GM18519 (cell line): Measurements from ENCODE around the gene CNKSR1.

ENCODE experiments used
- ATAC-seq: cut with Tn5 transposase; IDR thresholded peaks from one replicate; pipeline ENCODE4 v1.9.1; 2021; ENCODE audit warnings: mild to moderate bottlenecking, moderate library complexity; ENCODE audit not compliant: unreplicated experiment, low FRiP score

The CNKSR1 gene

DNA sequence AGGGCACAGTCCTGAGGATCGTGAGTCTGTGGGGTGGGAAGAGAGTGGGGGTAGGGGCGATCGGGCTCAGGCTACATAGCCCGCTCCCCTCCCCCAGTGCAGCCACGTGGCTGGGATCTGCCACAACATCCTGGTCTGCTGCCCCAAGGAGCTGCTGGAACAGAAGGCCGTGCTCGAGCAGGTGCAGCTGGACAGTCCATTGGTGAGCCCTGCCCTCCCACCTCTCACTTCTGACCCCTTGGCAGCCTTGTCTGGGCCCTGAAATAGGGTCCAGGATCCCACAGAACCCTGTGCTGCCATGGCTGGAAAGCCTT lies 5.0 kb downstream of the CNKSR1 start:
- no peak for ATAC-seq

DNA sequence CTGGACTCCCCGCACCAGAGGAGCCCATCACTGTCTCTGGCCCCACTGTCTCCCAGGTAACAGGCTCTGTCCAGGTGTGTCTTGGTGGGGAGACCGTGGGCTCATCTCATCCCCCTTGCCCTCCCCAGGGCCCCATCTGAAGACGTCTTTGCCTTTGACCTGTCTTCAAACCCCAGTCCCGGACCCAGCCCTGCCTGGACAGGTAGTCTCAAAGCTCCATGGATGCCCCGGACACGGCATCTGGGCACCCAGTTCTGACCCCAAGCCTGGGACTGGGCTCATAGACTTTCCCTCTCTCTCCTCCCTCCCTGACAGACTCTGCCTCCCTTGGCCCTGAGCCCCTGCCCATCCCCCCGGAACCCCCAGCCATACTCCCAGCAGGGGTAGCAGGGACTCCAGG lies 6.8 kb downstream of the CNKSR1 start:
- ATAC-seq, result no peak

DNA sequence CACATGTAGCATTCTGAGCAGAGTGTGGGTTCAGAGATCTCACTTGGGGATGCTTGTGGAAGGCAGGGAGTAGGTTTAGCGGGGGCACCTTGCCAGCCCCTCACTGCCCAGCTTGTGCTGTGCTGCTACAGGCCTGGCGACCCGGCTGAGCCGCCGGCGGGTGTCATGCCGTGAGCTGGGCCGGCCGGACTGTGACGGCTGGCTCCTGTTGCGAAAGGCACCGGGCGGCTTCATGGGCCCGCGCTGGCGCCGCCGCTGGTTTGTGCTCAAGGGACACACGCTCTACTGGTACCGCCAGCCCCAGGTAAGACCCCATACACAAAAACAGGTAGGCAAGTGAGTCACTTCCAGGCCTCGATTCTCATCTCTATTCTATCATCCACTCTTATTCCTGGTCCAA lies 7.6 kb downstream of the CNKSR1 start:
- no peak for ATAC-seq

DNA sequence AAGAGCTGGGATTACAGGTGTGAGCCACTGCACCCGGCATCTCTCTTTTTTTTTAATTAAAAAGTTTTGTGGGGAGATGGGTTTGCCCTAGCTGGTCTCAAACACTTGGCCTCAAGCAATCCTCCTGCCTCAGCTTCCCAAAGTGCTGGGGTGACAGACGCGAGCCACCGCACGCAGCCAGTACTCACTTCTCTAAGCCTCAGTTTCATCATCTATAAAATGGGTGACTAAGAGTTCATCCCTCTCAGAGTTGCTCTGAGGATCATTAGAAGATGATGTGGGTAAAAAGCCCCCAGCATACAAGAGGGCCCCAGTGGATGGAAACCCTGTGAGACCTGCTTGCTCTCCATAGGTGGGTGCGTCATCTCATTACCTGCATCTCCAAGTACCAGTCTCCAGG lies 10.6 kb downstream of the CNKSR1 start:
- ATAC-seq, result no peak

DNA sequence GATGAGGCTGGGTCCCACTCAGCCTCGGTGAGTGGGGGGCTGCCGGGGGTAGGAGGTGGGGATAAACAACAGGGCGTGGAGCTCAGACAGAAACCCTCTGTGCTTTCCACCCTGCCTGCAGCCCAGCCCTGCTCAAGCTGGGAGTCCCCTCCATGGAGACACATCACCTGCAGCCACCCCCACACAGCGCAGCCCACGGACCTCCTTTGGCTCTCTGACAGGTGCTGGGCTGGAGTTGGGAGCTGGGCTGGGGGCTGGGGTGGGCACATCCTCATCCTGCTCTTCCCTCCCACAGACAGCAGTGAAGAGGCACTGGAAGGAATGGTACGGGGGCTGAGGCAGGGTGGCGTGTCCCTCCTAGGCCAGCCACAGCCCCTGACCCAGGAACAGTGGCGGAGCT lies 11.2 kb downstream of the CNKSR1 start:
- no peak for ATAC-seq

DNA sequence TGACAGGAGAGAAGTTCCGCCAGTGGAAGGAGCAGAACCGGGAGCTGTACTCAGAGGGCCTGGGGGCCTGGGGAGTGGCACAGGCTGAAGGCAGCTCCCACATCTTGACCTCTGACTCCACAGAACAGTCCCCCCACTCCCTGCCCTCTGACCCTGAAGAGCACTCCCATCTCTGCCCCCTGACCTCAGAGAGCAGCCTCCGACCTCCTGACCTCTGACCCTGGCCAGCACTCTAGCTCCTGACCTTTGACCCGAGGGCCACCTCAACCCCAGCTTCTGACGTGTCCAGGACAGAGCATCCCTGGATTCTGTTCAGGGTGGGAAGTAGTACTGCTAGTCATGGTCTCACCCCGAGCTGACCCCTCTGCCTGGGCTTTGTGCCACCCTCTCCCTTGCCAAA lies 12.0 kb downstream of the CNKSR1 start:
- no peak for ATAC-seq

DNA sequence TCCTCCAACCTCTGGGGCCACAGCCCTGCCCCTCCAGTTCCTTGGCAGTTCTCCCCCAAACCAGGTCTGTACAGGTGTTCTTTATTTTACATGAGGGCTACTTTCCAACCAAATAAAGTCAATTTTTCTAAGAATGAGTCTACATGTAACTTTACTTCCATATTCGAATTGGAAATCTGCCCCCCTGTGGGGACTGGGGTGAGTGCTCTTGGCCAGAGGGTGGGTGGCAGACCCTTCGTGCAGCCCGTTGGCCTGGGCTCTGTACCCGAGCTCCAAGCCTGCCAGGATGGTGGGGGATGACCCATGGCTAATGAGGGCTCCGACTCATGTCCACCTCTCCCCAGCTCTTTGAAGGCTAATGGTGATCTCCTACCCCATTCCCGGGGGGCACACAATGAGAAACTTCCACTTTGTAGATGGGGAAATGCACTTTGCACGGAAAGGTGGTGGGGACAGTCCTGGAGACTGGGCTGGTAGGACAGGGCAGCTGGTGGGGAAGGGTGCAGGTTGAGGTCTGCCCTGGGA lies 12.5 kb downstream of the CNKSR1 start:
- no peak for ATAC-seq

DNA sequence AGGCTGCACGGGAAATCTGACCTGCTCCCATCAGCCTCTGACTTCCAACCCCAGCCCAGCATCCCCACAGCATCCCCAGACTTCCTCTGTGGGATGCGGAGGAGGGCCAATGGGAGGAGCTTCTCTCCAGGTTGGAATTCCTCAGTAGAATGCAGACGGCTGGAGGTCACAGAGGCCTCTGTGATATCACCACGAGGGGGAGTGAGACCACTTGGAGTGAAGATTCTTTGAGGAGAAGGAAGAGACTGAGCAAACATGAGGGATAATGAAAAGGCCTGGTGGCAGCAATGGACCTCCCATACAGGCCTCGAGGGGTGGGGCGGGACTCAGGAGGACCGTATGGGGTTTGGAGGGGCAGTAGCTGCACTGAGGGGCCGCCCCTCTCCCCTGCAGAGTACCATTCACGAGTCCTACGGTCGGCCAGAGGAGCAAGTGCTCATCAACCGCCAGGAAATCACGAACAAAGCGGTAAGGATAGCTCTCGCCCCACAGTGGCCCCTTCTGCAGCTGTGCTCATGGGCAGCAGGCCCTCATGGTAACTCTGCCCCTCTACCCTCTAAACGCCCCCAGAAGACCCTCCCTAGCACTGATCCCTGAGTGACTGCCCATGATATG lies 13.2 kb downstream of the CNKSR1 start, which contains the start of gene CATSPER4:
TSS of gene CATSPER4 (plus strand) at position 230 of the 615 bp plus-strand sequence. CDS start at position 256, 26 bp downstream.
- no peak for ATAC-seq

DNA sequence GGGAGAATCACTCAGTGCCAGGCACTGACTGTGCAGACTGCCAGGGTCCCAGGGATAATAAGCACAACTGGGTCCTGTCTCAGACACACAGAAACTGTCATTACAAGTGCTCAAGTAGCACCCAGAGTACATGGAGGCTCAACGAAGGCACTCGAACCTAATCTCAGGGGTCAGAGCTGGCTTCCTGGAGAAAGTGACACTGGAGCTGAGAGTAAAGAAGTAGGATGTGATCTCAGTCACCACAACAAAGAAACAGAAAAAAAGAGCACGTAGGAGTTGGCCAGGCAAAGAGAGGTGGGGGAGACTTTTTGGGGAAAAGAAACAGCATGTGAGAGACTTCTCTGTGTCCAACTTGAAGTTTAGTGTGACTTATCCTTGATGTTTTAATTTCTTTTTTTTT lies 14.4 kb downstream of the CNKSR1 start:
- ATAC-seq, result no peak

DNA sequence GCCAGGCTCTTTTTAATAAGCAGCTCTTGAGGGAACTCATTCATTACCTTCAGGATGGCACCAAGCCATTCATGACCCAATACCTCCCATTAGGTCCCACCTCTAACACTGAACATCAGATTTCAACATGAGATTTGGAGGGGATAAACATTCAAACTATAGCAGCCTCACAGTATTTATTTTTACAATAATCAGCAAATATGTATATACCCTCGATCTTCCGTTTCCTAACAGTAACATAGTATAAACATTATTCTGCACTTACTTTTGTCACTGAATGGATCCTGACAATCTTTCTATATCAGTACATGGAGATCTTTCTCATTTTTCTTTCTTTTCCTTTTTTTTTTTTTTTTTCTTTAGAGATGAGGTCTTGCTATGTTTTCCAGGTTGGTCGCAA lies 18.5 kb downstream of the CNKSR1 start:
- no peak for ATAC-seq

DNA sequence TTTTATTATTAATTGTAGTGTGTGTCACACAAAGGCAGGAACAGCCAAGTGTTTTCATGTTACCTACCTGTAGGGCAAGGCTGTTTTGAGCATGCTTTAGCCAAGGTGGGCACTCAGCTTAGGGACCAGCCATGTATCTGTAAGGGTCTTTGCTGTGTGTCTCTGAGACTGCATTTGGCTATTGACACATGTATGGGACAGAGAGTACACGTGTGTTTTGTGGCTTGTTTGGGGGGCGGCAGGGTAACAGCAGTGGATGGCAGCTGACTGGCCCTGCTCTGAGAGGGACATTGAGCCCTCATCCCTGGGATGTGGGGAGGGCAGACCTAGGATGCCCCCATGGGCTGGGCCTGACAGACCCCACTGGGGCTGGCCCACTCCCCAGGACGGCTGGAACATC lies 20.0 kb downstream of the CNKSR1 start:
- no peak for ATAC-seq

DNA sequence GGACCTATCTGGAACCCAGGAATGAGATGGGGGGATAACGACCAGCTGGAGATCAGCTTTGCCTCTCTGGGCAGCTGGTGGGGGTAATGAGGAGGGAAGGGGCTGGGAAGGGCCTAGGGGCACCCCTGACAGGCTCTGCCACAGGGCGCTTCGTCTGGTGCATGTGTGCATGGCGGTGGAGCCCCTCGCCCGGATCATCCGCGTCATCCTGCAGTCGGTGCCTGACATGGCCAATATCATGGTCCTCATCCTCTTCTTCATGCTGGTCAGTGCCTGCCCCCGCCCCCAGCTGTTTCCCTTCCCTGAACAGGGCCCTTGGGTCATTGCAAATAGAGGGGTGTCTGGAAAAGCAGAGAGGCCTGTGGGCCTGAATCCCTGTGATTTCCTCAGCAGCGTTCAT lies 20.5 kb downstream of the CNKSR1 start:
- no peak for ATAC-seq

DNA sequence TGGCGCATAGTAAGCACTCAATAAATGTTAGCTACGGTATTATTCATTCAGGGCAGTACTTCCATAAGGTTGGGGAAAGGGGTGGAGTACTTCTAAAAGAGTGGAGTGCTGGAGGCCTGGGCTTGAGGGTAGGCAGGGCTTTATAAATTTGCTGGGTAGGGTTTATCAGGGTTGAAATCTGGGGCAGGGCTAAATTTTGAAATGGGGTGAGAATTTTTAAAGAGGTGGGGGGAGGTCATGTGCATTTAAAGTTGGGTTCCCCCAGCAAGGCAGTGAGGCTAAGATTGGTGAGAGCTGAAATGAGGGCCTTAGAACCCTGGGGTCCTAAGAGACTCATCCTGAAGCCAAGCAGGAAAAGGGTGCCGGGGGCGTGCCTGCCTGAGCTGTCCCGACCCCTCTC lies 23.1 kb downstream of the CNKSR1 start:
- ATAC-seq, result no peak

DNA sequence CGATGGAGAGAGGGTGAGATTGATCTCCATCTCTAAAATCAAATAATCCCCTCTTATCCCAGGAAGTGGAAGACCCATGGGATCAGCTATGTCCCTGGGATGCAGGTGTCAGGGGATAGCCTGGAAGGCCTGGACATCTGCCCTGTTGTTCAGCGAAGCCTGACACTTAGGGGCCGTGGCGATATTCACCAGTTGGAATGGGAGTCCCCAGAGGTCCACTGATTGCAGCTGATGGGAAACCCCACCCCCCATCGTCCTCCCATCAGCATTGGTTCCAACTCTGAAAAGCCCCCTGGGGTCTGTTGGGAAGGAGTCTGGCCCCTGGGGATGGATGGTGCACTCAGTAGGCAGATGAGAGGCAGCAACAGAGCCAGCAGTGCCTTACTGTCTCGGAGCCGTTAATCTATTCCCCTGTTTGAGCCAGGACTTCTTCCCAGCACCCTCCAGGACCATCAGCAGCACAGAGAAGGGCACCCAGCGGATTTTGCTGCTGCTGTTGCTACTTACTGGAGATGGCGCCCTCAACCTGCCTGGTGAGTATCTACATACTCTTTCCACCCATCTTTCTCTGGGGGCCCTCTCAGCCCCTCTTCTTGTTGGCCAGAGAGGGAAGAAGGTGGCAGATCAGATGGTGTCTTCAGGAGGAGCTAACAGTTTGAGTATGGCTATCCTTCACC lies 26.5 kb downstream of the CNKSR1 start:
- ATAC-seq, result no peak

DNA sequence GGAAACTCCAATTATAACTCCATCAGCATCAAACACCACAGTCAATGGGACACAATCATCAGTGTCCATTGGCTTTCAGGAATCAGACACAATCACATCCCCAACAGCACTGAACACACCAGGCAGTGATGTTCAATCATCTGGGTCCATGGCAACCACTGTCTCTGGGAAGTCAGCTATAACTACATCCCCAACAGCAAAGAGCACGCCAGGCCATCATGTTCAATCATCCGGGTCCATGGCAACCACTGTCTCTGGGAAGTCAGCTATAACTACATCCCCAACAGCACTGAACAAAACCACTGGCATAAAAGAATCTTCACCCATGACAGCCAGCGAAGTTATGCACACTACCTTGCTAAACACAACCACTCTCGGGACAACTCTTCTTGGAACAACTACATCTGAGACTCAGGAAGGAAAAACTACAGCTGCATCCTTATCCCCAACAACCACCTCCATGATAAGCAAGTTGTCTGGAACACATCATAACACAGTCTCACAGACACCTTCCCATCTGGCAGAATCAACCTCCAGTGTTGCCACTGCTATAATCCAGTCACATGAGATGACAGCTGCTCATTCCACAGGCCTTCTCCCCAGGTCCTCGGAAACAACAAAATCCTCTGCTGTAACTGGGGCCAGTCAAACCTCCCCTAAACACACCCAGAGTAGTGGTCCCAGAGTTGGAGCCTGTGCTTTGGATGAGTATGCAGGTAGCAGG lies 33.0 kb downstream of the CNKSR1 start:
- ATAC-seq, result no peak

DNA sequence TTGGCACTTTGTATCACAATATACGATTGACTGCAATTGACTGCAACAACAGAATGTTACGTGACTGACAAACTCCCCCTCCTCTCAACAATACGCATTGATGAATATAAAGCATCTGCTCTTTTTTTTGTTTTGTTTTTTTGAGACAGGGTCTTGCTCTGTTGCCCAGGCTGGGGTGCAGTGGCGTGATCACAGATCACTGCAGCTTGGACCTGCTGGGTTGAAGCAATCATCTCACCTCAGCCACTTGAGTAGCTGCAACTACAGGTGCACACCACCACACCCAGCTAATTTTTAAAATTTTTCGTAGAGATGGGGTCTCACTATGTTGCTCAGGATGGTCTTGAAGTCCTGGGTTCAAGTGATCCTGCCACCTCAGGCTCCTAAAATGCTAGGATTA lies 35.4 kb downstream of the CNKSR1 start:
- no peak for ATAC-seq

DNA sequence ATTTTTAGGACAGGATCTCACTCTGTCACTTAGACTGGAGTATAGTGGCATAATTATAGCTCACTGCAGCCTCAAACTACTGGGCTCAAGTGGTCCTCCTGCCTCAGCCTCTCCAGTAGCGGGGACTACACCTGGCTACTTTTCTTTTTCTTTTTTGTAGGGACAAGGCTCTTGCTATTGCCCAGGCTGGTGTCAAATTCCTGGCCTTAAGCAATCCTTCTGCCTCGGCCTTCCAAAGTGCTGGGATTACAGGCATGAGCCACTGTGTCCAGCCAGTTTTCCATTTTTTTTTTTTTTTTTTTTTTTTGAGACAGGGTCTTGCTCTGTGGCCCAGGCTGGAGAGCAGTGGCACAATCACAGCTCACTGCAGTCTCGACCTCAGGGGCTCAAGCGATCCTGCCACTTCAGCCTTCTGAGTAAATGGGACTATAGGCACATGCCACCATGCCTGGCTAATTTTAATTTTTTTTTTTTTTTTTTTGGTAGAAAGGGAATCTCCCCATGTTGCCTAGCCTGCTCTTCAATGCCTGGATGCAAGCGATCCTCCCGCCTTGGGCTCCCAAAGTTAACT lies 36.1 kb downstream of the CNKSR1 start:
- ATAC-seq, result no peak

DNA sequence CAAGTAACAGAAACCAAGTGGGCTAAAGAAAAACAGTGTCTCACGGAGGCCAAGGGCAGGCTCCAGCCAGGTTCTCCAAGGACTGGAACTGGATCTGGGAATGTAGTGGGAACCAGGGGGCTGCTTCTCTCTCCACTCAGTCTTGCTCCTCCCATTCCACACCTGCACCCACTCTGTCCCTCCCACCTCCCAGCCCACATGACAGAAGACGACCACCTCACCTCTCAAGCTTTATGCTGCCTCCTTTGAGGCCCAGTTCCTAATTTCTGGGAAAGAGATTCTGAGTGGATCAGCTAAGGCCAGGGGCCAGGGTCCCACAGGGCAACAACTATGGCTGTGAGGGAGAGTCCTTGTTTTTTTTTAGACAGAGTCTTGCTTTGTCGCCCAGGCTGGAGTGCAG lies 38.0 kb downstream of the CNKSR1 start:
- ATAC-seq, result no peak

DNA sequence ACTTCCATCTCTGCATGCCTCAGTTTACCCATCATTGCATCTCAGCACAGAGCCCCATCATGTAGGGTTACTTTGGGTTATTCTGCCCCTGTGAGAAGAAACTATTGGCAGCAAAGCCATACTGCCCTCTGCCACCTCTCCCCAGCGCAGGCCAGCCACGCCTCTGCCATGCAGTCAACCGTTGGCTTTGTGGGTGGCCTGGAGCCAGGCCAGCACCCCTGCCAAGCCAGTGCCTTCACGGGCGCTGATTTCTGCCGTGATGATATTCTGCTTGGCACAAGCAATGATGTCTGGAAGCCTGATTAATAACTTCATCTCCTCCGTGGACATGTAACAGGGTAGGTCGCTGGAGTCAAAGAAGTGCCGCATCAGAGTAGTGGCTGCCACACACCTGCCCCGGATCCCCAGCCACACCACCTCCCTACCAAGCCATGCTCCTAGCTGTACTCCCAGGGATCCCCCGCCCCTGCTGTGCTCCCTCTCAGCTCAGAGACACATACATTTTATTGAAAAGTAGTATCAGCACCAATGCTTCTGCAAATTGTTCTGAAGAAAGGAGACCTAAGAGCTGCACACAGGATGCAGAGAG lies 41.7 kb downstream of the CNKSR1 start:
- ATAC-seq, result no peak

DNA sequence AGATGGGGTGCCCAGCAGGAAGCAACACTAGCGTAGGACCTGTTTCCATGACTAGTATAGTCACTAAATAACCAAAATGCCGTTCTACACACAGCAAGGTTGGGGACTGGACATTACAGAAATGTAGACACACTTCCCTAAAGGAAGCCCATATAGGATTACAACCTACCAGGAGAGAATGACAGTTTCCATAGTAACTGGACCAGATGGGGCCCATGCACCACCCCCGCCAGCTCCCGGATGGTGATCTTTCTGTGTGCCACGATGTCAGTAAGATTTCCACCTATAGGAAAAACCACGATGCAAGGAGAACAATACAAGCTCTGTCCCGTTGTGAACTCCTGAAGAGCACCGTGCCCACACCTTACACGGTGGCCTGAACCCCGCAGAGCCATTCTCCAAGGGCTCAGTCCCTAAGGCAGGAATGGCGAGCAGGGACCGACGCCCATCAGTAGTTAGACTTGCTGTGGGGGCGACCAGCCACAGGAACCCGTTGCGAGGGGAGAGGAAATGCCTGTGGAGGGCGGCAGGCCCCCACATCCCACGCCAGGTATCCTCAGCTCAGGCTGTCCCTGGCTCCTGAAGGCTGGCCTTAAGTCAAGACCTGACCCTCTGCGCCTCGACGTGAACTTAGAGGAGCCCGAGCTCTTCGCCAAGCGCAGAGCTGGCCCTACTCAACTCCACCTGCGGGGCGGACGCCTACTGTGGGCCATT lies 43.1 kb downstream of the CNKSR1 start:
- no peak for ATAC-seq
